ENCODE measurements around the gene AADACL3.

DNA sequence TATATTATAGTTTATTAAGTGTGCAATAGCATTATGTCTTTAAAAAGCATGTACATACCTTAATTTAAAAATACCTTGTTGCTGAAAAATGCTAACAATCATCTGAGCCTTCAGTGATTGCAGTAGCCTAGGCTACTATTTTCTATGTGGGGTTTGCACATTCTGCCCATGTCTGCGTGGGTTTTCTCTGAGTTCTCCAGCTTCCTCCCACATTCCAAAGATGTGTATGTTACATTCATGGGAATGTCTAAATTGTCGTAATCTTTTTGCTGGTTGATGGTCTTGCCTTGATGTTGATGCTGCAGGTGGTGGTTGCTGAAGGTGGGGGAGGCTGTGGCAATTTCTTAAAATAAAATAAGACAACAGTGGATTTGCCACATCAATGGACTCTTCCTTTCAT lies 12.5 kb downstream of the AADACL3 start:
- TF ChIP-seq, protein P1, sequence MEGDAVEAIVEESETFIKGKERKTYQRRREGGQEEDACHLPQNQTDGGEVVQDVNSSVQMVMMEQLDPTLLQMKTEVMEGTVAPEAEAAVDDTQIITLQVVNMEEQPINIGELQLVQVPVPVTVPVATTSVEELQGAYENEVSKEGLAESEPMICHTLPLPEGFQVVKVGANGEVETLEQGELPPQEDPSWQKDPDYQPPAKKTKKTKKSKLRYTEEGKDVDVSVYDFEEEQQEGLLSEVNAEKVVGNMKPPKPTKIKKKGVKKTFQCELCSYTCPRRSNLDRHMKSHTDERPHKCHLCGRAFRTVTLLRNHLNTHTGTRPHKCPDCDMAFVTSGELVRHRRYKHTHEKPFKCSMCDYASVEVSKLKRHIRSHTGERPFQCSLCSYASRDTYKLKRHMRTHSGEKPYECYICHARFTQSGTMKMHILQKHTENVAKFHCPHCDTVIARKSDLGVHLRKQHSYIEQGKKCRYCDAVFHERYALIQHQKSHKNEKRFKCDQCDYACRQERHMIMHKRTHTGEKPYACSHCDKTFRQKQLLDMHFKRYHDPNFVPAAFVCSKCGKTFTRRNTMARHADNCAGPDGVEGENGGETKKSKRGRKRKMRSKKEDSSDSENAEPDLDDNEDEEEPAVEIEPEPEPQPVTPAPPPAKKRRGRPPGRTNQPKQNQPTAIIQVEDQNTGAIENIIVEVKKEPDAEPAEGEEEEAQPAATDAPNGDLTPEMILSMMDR (conservative IDR thresholded peaks at IDR 0.05; ENCODE audit: low read length): no peak
- TF ChIP-seq EZH2phosphoT487 (IDR thresholded peaks at IDR 0.05; ENCODE audit: borderline replicate concordance): no peak
